A549 treated with AZD2906 at 1 μM for 4 hours (cell line): ENCODE results near the gene FSTL1. TPM values are rescaled to one million over a fixed set of nuclear protein-coding genes. Genes with fewer than 3 reads are reported as not detected.

Source experiments
- total RNA-seq: library from RNA; stranded (reverse); fragments of 200-300 nt; extraction: Qiagen RNA extraction; gene quantifications from 5 replicates; pipeline ENCODE4 v1.2.3, GENCODE V29; 2022

The FSTL1 gene, protein sequence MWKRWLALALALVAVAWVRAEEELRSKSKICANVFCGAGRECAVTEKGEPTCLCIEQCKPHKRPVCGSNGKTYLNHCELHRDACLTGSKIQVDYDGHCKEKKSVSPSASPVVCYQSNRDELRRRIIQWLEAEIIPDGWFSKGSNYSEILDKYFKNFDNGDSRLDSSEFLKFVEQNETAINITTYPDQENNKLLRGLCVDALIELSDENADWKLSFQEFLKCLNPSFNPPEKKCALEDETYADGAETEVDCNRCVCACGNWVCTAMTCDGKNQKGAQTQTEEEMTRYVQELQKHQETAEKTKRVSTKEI
- 41.7 to 65.9 TPM (median 62.0 TPM) in 5 replicates for total RNA-seq

DNA sequence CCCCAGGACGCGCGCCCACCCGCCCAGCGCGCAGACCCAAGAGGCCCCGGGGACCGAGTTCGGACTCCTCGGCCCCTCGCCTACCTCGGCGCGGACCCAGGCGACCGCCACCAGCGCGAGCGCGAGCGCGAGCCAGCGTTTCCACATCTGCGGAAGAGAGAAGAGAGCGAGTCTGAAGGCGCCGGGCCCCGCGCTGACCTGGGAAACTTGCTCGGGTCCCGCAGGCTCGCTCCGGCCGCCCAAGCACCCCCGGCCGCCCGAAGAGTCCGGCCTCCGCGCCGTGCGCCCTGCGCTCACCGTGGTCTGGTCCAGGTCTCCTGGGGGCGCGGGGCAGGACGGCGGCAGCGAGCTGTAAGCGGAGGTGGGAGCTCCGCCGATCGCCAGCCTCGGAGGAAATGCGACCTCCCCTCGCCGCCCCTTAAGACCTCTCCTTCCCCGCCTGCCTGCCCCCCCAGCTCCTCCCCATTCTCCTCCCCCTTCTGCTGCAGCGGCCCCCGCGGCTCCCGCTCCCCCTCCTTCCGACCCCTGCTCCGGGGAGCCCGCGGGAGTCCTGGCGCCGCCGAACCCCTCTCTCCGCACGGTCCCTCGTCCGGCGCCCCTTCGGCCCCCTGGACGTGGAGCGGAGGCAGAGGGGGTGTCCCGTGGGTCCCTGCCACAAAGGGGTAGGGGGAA, at the start of gene FSTL1:
FSTL1 (minus strand) TSS at position 393 of the 672 bp plus-strand sequence; CDS start at position 147, 246 bp downstream.

GRCh38 chr3:120348991-120349854, 101.6 kb downstream of the FSTL1 start, which contains the start of gene LRRC58:
TSS of gene LRRC58 (minus strand) at chr3:120349354. CDS start at chr3:120349243, 111 bp downstream.

Other genes with a start within 250 kb of the FSTL1 start
- gene GPR156, start 165.8 kb downstream of the FSTL1 start, total RNA-seq: 0.30 to 0.39 TPM (median 0.33 TPM) in 5 replicates
- 12.5 to 14.8 TPM (median 14.2 TPM) in 5 replicates for gene LRRC58, start 101.6 kb downstream of the FSTL1 start, total RNA-seq
- gene NDUFB4, start 145.3 kb upstream of the FSTL1 start, total RNA-seq: 205 to 241 TPM (median 211 TPM) in 5 replicates
- gene HGD, start 231.2 kb upstream of the FSTL1 start, total RNA-seq: 17.9 to 23.4 TPM (median 20.8 TPM) in 5 replicates